PC-3 (cell line): Measurements from ENCODE around the gene AADACL2. TPM values are rescaled to one million over a fixed set of nuclear protein-coding genes. Genes with fewer than 3 reads are reported as not detected.

Source experiments
- ATAC-seq: fragments of 200-7000 bp; cut with Tn5 transposase; 2 replicates; pipeline ENCODE4 v1.9.1; 2020; ENCODE audit warnings: mild to moderate bottlenecking, moderate library complexity
- BruUV-seq: library from RNA; stranded (reverse); fragments of 400-500 nt; replicated peaks from 2 replicates; lab custom pipeline; 2021; lab: Mats Ljungman, UMichigan
- CTCF ChIA-PET: fragments of 300-600 bp; sonication (Branson Sonifier 250); formaldehyde crosslinking; loops from one replicate; lab custom pipeline; 2022; ENCODE audit warnings: antibody characterized with exemption; lab: Charles Lee
- POLR2A ChIA-PET: fragments of 300-600 bp; sonication (Branson Sonifier 250); formaldehyde crosslinking; loops from one replicate; lab custom pipeline; 2022; ENCODE audit warnings: antibody characterized with exemption; ENCODE audit not compliant: unreplicated experiment; lab: Charles Lee
- DNase-seq: peaks from one replicate; pipeline ENCODE4 v3.0.0-alpha.2; 2015
- H2AFZ ChIP-seq: fragments of 300-600 bp; sonication (generic); 2 replicates; pipeline ENCODE4 v1.6.0; 2016; ENCODE audit warnings: antibody characterized with exemption, low read length
- H3F3A ChIP-seq: fragments of 300-600 bp; sonication (generic); one replicate; pipeline ENCODE4 v1.6.0; 2017; ENCODE audit warnings: antibody characterized with exemption, low read length, control low read depth, mild to moderate bottlenecking; ENCODE audit not compliant: unreplicated experiment
- H3K27ac ChIP-seq: fragments of 300-600 bp; sonication (generic); 2 replicates; pipeline ENCODE4 v1.5.1; 2016; ENCODE audit warnings: mild to moderate bottlenecking, low read length
- H3K27me3 ChIP-seq: fragments of 300-600 bp; sonication (generic); 2 replicates; pipeline ENCODE4 v1.6.1; 2016; ENCODE audit warnings: low read length, mixed read lengths
- H3K36me3 ChIP-seq: fragments of 300-600 bp; sonication (generic); 2 replicates; pipeline ENCODE4 v1.6.1; 2016; ENCODE audit warnings: low read depth, mixed run types, low read length, mixed read lengths
- H3K4me1 ChIP-seq: fragments of 300-600 bp; sonication (generic); 2 replicates; pipeline ENCODE4 v1.5.1; 2016; ENCODE audit warnings: low read length; ENCODE audit not compliant: insufficient read depth
- H3K4me2 ChIP-seq: fragments of 300-600 bp; sonication (generic); 2 replicates; pipeline ENCODE4 v1.6.0; 2016; ENCODE audit warnings: low read length
- H3K4me3 ChIP-seq: fragments of 300-600 bp; sonication (generic); 2 replicates; pipeline ENCODE4 v1.5.1; 2016; ENCODE audit warnings: mild to moderate bottlenecking, low read length, mixed read lengths
- H3K79me2 ChIP-seq: fragments of 300-600 bp; sonication (generic); 2 replicates; pipeline ENCODE4 v1.6.1; 2017; ENCODE audit warnings: low read length, mixed read lengths
- H3K9ac ChIP-seq: fragments of 300-600 bp; sonication (generic); 2 replicates; pipeline ENCODE4 v1.6.0; 2016; ENCODE audit warnings: mild to moderate bottlenecking, low read length
- H3K9me2 ChIP-seq: fragments of 300-600 bp; sonication (generic); replicated peaks from 2 replicates; pipeline ENCODE4 v1.6.1; 2016; ENCODE audit warnings: mixed run types, low read length, mixed read lengths
- H3K9me3 ChIP-seq: fragments of 300-600 bp; sonication (generic); 2 replicates; pipeline ENCODE4 v1.6.1; 2016; ENCODE audit warnings: low read length, mixed read lengths
- H4K20me1 ChIP-seq: fragments of 300-600 bp; sonication (generic); 2 replicates; pipeline ENCODE4 v1.6.1; 2016; ENCODE audit warnings: low read length, mixed read lengths
- CTCF ChIP-seq: fragments of 300-600 bp; sonication (generic); conservative IDR thresholded peaks from 2 replicates; pipeline ENCODE4 v1.5.1; 2017; ENCODE audit warnings: antibody characterized with exemption, low read depth, mild to moderate bottlenecking, low read length
- EZH2 ChIP-seq: fragments of 300-600 bp; sonication (generic); IDR thresholded peaks from one replicate; pipeline ENCODE4 v1.6.1; 2017; ENCODE audit warnings: antibody characterized with exemption, mild to moderate bottlenecking, low read length; ENCODE audit not compliant: unreplicated experiment
- EZH2phosphoT487 ChIP-seq: fragments of 300-600 bp; sonication (generic); IDR thresholded peaks from 2 replicates; pipeline ENCODE4 v1.6.1; 2018; ENCODE audit warnings: mild to moderate bottlenecking, antibody characterized with exemption, low read length, borderline replicate concordance
- intact Hi-C: fragments of 100-400 bp; cut with micrococcal nuclease; formaldehyde crosslinking; loops from 2 replicates; pipeline ENCODE4 v1.9.0; 2023
- total RNA-seq: library from RNA; depleted of rRNA; stranded (reverse); fragments of >200 nt; gene quantifications from 2 replicates; pipeline ENCODE4 v1.2.3, GENCODE V29; 2014

Gene AADACL2
- total RNA-seq, 1 experiment from 2014 or later, result not detected

- Histone ChIP-seq H3F3A (no peaks in the 10 kb centered on the region), H3K4me1 (no peaks in the 10 kb centered on the region), H3K4me2 (no peak overlapping the region), H2AFZ (no peak overlapping the region), H3K27me3 (no peaks in the 10 kb centered on the region), H3K4me3 (no peak overlapping the region), H3K9me2 (no peaks in the 10 kb centered on the region), H3K27ac (no peak overlapping the region), H3K36me3 (no peaks in the 10 kb centered on the region), H4K20me1 (no peaks in the 10 kb centered on the region), H3K9me3 (no peaks in the 10 kb centered on the region), H3K9ac (no peak overlapping the region), H3K79me2 (no peaks in the 10 kb centered on the region)
- intact Hi-C loops, result no loop called here
- ChIA-PET CTCF (no interaction called here), POLR2A (interaction anchor here (0.7 kb wide), 1 partner anchor 10 kb away, joined by 3 read pairs; no protein-coding TSS in a partner anchor)
- TF ChIP-seq EZH2, result no peak
- TF ChIP-seq CTCF, result no peak
- TF ChIP-seq EZH2phosphoT487, result no peak
- no TSS peak for BruUV-seq
- ATAC-seq, result no peak
- no peak for DNase-seq
Observed at GRCh38 chr3:151732861-151733260, 866 bp upstream of the AADACL2 start.

- Histone ChIP-seq H3K9ac (no peak overlapping the region), H3K9me3 (no peaks in the 10 kb centered on the region), H3K9me2 (no peaks in the 10 kb centered on the region), H3K27me3 (no peaks in the 10 kb centered on the region), H3K4me2 (no peak overlapping the region), H4K20me1 (no peaks in the 10 kb centered on the region), H3K79me2 (no peaks in the 10 kb centered on the region), H3K4me1 (no peaks in the 10 kb centered on the region), H3F3A (no peaks in the 10 kb centered on the region), H3K36me3 (no peaks in the 10 kb centered on the region), H3K27ac (no peak overlapping the region), H2AFZ (no peak overlapping the region), H3K4me3 (no peak overlapping the region)
- CTCF ChIA-PET, result no interaction called here
- DNase-seq (no peak), ATAC-seq (no peak)
- POLR2A ChIA-PET, result no interaction called here
- BruUV-seq, result no TSS peak
- TF ChIP-seq EZH2phosphoT487 (no peak), EZH2 (no peak), CTCF (no peak)
- intact Hi-C loops, result no loop called here
Observed at GRCh38 chr3:151740581-151740980, 6.9 kb downstream of the AADACL2 start.

- Histone ChIP-seq H3K27ac (no peak overlapping the region), H3K9ac (no peak overlapping the region), H3K4me2 (no peak overlapping the region), H3K4me1 (no peaks in the 10 kb centered on the region), H2AFZ (no peak overlapping the region), H3K9me2 (no peaks in the 10 kb centered on the region), H3K4me3 (no peak overlapping the region), H3K36me3 (no peaks in the 10 kb centered on the region), H3K79me2 (no peaks in the 10 kb centered on the region), H4K20me1 (no peaks in the 10 kb centered on the region), H3K9me3 (no peaks in the 10 kb centered on the region), H3K27me3 (no peaks in the 10 kb centered on the region), H3F3A (no peaks in the 10 kb centered on the region)
- DNase-seq, result no peak
- no peak for ATAC-seq
- ChIA-PET POLR2A (no interaction called here), CTCF (no interaction called here)
- no peak for TF ChIP-seq EZH2
- TF ChIP-seq CTCF, result no peak
- TF ChIP-seq EZH2phosphoT487, result no peak
- no TSS peak for BruUV-seq
- intact Hi-C loops, result no loop called here
Observed at GRCh38 chr3:151743855-151744254, 10.1 kb downstream of the AADACL2 start.
